Occipital lobe (tissue), 2 donors: ENCODE results near the gene GTF3C5. TPM values are rescaled to one million over a fixed set of nuclear protein-coding genes. Genes with fewer than 3 reads are reported as not detected.
"Not testable (repeated sequence)": the region's sequence is repeated elsewhere in the genome, so short reads cannot be mapped to it uniquely, and the experiment has no call there.

Experiments used
- DNase-seq: peaks from one replicate; lab custom pipeline; 2025; lab: John Stamatoyannopoulos, UW
- total RNA-seq: library from RNA; depleted of rRNA; stranded (reverse); fragments of >200 nt; gene quantifications from one replicate; pipeline ENCODE4 v1.2.3, GENCODE V29; 2014

Gene GTF3C5
- total RNA-seq, 1 donor from 2014 or later, result 29.2 TPM

DNA sequence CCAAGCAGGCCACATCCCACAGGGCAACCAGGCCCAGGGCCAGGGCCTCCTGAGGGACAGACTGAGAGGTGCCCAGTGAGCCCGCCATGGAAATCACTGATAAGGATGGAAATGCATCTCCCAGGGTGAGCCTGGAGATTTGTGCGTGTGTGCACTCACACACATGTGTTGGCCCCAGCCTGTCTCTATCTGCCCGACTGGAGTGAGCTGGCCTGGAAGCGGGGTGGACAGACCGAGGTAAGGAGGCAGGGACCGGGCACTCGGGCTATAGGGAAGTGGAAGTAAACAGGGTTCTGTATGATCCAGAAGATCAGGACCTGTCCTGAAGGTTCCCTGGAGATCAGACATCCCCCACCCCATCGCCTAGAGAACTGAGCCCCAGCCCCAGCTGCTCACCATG is 34.9 kb upstream of the GTF3C5 start:
- no peak for DNase-seq

DNA sequence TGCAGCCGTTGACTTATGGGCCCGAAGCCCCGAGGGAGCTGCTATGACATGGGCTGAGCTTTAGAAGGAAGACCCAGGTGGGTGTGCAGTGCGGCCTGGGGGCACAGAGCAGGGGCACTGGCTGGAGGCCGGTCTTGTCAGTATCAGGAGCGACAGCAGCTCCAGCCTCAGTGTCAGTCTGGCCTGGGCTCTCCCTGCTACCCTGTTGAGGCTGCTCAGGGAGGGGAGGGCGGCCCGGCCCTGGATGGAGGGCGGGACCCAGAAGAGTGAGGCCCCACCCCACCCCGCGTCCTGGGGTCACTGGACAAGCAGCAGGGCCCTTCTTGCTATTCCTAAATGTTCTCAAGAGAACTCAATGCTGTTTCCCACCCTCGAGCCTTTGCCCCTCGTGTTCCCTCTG is 34.3 kb upstream of the GTF3C5 start:
- no peak for DNase-seq

DNA sequence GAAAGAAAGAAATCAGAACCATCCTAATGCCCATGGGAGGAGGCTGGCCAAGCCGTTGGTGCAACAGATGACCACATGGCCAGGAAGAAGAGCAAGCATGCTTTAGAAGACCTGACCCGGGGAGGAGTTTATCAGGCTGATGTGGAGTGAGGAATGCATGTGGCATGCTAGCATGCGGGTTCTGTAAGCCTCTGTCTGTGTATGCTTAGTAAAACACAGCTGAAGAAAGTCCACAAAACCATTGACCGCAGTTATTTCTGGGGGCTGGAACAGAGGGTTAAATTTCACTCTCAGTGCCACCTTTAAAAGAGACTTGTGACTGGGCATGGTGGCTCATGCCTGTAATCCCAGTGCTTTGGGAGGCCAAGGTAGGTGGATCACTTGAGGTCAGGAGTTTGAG is 33.2 kb upstream of the GTF3C5 start:
- DNase-seq, result no peak

DNA sequence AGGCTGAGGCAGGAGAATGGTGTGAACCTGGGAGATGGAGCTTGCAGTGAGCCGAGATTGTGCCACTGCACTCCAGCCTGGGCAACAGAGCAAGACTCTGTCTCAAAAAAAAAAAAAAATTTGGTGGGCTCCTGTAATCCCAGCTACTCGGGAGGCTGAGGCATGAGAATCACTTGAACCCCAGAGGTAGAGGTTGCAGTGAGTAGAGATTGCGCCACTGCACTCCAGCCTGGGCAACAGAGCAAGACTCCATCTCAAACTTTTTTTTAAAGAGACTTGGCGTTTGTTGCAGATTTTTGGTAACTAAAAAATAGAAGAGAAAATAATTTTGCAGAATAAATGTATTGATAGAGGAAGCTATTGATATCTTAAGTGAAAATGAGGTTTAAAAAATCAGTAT is 32.6 kb upstream of the GTF3C5 start:
- DNase-seq, result not testable (repeated sequence)

DNA sequence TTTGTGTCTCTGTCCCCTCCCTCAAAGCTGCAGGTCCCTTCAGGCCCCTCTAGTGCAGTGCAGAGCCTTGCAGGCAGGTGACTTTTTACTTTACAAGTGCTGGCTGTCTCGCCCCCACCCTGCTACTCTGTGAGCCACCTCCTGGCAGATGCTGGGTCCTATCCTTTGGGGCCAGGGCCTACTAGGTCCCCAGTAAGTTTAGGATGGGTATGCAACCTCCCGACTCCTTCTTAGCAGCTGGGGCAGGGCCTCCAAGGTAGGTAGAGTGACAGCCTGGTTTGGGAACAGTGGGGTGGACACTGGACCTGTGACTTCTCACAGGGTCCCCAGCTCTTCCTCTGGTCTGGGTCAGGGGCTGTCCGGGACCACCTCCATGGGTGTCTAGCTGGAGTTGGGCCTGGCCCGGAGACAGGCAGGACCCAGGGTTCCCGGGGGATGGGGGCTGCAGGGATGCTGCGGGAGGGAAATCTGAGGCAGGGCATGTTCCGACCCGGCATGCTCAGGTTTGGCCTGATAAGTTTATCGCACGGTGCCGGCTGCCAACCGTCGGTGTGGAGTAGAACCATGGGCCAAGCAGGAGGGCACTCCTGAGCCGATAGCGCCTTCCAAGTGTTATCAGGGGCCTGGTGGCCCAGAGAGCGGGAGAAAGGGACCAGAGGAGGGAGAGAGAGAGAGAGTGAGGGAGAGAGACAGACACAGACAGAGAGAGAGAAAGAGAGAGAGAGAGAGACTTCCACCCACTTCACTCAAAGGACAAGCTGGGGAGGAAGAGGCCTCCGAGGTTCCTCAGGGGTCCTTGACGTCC is 31.8 kb upstream of the GTF3C5 start:
- no peak for DNase-seq

DNA sequence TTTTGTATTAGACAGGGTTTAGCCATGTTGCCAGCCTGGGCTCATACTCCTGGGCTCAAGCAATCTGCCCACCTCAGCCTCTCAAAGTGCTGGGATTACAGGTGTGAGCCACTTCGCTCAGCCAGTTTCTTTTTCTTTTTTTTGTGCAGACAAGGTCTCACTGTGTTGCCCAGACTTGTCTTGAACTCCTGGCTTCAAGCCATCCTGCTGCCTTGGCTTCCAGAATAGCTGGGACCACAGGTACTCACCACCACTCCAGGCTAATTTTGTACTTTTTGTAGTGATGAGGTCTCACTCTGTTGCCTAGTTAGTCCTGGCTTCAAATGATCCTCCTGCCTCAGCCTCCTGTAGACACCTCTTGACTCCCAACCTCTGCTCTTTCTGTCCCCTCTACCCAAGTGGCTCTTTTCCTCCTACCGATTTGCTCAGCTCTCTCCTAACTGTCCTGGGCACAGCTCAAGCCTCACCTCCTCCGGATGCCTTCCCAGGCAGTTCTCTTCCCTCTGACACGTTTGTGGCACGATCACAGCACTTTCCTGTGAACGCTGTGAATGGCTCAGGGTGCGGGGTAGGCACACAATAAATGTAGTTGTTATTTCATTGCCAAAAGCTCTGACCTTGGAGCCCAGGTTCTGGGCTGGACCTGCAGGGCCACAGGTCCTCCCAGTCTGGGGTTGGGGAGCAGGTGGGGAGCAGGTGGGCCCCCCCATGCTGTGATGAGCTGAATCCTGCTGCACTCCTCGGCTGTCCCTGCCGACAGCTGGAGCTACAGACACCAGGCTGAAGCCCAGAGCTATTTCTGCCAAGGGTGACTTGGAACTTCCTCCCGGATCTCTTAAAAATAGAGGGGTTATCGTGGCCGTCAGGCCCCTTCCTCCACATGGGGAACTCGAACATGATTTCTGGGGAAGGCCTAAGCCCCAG is 28.4 kb upstream of the GTF3C5 start:
- DNase-seq, result no peak

DNA sequence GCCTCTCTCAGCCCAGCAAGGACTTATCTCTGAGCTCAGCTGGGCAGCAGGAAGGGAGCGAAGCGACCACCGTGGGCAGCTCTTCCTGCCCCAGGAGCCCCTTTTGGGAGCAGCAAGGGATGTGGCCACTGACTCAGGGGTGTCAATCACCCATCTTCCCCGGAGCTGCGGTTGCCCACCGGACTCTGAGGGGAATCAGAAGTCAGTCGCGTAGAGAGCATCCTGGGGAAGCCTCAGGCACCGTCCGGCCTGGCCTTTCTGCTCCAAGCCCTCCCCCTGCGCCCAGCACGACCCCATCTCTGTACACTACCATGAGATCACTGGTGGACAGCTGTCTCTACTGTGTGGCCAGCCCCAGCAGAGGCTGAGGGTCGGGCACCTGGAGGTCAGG is 27.7 kb upstream of the GTF3C5 start:
- DNase-seq, result no peak

DNA sequence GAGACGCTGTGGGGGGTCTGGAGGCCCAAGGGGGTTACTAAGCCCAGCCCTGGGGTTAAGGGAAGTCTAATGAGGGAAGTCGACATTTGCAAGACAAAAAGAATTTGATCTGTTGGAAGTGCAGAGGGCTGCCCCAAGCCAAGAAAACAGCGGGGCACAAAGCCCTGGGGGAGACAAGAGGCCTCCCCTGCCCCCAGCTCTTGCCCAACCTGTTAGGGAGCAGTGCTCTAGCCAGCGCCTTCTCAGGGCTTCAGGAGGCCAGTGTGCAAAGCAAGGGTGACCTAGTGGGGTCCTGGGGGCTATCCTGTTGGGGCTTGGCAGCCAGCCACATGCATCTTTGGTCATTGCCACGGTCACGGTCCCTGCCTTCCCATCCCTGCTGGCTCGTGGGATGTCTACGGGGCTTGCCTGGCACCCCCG is 27.1 kb upstream of the GTF3C5 start:
- no peak for DNase-seq

DNA sequence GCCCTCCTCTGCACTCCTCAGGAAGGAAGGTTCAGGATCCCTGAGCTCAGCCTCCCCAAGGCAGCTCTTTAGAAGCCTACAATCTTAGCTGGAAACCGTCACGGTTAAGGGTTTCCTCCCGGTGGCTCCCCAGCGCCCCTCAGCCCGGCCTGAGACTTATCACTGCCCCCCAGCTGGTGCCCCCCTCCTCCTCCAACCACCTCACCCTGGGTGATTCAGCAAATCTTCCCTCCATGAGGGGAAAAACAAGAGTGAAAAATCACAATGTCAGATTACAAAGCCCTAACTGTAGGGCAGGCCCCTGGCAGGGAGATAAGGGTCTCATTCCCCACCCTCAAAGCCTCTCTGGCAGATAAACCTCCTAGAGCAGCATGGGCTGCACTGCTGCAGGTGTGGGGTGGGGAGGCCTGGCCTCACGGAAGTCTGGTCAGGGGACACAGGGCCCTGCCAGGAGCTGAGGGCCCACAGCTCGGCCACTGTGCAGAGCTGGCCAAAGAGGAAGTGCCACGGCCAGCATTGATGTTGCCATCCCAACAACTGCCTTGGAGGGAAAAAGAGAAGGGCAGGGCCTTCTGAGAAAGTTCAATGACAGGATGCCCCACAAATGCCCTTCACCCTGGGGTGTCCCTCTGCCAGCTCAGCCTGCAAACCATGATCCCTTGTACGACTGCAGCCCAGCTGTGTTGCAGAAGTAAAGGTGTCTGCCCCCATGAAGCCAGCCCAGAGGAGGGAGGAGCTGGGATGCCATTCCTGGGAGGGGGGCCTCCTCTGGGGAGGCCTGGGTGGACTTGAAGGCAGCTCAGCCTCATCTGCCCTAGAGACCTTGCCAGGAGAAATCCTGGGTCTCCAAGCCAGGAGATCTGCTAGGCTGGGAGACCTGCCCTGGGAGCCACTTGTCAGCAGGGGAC is 26.5 kb upstream of the GTF3C5 start:
- DNase-seq, result no peak

DNA sequence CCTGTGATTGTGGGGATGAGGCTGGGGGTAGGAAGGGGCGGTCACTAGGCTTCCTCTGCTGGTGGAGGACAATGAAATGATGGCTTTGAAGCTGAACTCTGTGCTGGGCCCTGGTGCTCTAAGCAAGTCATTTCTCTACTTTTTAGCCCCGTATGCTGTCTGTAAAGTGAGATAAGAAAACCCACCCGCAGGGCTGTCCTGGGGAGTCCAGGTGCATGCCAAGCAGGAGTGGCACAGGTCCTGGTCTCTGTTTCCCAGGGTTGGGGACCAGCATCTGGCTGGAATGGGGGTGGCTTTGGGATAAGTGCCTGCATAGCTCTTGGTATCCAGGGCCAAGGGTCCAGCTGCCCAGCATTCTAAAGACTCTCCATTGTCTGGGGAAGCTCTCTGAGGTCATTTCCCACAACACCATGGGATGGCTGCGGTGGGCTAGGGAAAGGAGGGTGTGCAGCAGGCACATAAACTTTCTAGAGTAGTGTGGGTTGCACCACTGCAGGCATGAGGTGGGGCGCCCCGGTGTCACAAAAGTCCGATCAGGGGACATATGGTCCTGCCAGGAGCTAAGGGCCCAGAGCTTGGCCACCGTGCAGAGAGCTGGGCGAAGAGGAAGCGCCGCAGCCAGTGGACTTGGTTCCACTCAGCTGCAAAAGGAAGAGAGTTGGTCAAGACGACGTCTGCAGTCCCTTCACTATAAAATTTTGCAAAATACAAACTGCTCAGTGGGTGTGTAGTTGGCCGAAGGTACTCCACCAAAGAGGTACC is 25.6 kb upstream of the GTF3C5 start:
- DNase-seq, result no peak

DNA sequence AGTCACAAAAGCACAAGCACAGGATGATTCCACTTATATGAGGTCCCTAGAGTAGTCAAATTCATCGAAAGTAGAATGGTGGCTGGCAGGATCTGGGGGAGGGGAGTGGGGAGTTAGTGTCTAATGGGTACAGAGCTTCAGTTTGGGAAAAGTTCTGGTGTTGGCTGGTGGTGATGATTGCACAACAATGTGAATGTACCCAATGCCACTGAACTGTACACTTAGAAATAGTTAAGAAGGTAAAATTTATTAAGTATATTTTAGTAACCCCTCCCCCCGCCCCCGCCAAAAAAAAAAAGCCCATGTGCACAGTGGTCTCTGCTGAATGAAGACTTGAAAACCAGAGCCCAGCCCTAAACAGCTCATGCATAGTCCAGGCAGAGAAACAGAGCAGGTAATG is 24.8 kb upstream of the GTF3C5 start:
- no peak for DNase-seq

DNA sequence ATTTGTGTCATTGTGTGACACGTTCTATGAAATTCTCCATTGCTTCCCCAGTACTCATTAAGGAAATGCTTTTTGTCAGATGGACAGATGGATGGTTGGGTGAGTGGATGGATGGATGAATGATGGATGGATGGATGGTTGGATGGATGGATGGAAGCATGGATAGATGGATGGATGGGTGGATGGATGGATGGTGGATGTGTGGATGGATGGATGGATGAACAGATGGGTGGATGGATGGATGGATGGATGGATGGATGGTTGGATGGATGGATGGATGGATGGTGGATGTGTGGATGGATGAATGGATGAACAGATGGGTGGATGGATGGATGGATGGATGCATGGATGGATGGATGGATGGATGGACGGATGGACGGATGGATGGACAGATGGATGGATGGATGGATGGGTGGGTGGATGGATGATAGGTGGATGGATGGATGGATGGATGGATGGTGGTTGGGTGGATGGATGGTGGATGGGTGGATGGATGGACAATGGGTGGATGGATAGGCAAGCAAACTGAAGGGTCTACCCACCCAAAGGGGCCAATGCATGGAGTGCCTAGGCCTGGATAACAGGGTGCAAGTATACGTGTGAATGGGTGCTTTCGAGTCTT is 24.0 kb upstream of the GTF3C5 start:
- DNase-seq, result no peak

DNA sequence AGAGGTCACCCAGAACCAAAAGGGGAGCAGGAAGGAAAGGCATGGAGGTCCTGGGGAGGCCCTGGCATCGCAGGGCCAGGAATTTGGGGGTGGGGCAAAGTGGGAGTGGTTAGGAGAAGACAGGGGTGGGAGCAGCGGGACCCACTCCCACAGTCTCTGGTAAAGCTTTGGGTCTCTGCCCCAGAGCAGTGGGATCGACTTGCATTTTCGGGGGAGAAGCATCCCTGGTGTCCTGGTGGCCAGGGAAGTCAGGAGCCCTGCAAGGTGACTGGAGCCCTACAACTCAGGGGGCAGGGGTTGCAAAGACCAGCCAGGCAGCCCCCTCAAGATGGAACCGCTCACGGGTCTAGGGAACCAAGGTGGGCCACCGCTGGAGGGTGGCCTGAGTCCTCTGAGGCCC is 22.4 kb upstream of the GTF3C5 start:
- DNase-seq, result no peak

DNA sequence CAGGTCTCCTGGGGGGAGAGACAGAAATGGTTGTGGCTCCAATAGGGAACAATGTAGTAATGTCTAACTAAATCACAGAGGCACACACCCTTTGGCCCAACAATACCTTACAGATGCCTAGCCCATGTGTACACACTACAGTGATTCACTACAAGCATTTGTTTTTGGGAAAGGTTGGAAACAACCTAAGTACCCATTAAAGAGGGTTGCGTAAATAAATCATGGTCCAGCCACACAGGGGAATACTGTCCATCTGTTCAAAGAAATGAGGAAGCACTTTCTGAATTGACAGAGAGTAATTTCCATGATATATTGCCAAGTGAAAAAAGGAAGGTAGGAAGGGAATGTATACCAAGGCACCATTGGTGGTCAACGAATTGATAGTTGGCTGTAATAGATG is 22.0 kb upstream of the GTF3C5 start:
- no peak for DNase-seq

DNA sequence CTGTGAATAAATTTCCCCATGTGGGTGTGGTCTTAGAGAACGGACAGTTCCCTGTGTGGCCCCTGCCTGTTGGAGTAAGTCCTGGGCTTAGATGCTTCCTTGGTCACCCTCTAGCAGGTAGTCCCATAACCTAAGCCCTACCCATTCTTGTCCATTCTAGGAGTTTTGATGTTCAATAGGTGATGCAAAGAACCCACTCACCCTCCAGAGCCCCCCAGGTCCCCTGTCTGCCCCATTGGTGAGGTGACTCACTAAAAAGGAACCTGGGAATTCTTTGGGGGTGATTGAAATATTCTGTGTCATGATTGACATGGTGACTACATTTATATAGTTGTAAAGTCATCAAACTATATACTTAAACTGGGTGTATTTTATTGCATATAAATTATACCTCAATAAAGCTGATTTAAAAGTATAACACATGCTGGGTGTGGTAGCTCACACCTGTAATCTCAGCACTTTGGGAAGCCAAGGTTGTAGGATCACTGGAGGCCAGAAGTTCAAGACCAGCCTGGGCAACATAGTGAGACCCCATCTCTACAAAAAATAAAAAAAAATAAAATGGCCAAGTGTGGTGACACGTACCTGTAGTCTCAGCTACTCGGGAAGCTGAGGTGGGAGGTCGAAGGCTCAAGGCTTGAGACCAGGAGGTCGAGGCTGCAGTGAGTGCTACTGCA is 20.8 kb upstream of the GTF3C5 start:
- DNase-seq, result no peak

DNA sequence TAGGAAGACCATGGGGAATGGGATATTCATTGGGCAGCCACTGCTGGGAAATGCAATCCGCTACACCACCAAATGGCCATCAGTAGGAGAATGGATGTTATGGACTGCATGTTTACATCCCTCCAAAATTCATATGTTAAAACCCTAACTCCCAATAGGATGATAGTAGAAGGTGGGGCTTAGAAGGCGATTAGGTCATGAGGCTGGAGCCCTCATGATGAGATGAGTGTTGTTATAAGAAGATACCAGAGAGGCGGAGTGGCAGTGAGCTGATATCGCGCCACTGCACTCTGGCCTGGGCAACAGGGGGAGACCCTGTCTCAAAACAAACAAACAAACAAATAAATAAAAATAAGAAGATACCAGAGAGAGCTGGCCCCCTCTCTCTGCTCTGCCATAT is 16.1 kb upstream of the GTF3C5 start:
- no peak for DNase-seq

DNA sequence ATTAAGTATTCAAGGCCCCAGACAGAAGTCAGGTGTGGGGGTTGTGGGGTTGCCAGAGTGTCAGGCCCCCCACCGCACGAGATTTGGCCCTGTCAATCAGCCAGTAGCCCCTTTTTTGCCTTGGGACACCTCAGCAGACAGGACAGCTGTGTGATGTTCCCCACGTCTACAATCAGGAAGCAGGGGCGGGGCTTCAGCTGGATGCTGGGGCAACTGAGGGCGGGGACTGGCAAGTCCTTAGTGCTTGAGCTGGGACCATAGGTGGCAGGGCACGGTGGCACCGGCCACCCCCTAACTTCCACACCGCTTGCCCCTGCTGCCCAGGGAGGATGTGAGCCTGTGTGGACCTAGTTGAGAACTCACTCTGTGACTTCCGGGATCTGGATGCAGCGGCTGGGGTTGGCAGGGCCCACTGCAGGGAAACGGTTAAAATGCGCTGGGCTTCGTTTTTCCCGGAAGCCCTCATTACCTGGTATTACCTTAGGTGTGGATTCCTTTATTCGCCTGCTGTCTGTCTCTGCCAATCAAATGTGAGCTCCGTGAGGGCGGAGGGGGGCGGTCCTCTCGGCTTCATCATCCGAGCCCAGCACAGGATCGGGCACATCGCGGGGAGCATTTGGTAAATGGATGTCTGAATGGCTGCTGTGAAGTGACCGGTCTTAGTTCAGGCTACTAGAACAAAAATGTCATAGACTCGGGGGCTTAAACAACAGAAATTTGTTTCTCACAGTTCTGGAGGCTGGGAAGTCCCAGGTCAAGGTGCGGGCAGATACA is 7.5 kb upstream of the GTF3C5 start:
- no peak for DNase-seq

DNA sequence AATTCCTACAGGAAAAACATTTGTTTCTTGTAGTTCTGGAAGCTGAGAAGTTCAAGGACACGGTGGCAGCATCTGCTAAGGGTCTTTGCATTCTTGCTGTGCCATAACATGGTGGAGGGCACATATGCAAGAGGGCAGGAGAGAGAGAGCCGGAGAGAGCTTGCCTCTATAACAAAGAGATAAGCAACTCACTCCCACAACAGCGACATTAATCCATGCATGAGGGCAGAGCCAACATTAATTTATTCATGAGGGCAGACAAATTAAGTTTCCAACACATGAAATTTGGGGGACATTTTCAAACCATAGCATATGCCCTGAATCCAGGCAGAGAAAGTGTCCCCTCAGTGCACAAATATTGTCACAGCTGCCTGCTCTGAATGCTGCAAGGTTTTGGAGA is 4.4 kb upstream of the GTF3C5 start:
- no peak for DNase-seq

DNA sequence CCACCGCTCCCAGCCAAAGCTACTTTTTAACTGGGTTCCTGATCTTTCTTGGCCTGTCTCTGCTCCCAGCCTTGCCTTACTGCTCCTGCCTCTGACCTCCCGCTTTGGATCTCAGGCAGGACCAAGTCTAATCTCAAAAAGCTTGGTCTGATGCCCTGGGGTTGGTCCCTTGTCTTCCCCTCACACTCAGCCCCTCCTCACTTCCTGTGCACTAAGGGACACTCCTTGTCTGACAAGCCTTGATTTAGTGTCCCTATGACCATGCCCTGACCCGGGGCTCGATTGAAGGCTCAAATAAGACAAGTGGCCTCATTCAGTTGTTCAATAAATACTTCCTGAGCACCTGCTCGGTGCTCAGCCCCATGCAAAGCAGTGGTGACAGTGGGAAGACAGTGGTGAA is 3.7 kb upstream of the GTF3C5 start:
- no peak for DNase-seq
